Esophagus muscularis mucosa (tissue), 4 donors: ENCODE data around the gene FMO1.

Source experiments
- EP300 ChIP-seq: sonication (generic); formaldehyde crosslinking; IDR thresholded peaks from one replicate; pipeline ENCODE4 v1.6.1; 2017; ENCODE audit warnings: antibody characterized with exemption
- POLR2A ChIP-seq: fragments of 450-650 bp; IDR thresholded peaks from one replicate; pipeline ENCODE4 v1.6.1; 2017; ENCODE audit warnings: antibody characterized with exemption, moderate library complexity, mild to moderate bottlenecking, low read depth
- TF ChIP-seq, protein P1 (sequence below), 3 experiments: fragments of 200-600 bp in 2 of 3; fragments of 450-650 bp in 1 of 3; sonication (generic) in 2 of 3; IDR thresholded peaks; one replicate each; pipeline ENCODE4 v1.5.1; 2017 to 2019; ENCODE audit warnings: antibody characterized with exemption in 3 of 3, mild to moderate bottlenecking in 2 of 3, moderate library complexity in 1 of 3

DNA sequence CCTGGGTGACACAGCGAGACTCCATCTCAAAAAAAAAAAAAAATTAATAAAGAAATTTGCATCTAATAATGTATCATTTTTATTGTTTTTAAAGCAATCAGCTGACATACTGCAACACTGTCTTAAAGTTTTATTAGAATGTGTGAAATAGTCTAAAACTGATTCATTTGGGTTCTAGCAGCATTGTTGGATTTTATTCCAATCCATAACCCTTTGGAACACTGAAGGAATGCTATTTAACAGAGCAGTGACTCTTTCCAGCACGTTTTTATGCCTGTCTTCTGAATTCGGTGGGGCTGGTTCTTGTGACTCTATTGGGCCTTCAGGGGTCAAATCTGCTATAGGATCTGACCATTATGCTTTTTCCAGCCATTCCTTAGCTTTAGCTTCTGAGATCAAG, 47.5 kb downstream of the FMO1 start:
- TF ChIP-seq, protein P1, sequence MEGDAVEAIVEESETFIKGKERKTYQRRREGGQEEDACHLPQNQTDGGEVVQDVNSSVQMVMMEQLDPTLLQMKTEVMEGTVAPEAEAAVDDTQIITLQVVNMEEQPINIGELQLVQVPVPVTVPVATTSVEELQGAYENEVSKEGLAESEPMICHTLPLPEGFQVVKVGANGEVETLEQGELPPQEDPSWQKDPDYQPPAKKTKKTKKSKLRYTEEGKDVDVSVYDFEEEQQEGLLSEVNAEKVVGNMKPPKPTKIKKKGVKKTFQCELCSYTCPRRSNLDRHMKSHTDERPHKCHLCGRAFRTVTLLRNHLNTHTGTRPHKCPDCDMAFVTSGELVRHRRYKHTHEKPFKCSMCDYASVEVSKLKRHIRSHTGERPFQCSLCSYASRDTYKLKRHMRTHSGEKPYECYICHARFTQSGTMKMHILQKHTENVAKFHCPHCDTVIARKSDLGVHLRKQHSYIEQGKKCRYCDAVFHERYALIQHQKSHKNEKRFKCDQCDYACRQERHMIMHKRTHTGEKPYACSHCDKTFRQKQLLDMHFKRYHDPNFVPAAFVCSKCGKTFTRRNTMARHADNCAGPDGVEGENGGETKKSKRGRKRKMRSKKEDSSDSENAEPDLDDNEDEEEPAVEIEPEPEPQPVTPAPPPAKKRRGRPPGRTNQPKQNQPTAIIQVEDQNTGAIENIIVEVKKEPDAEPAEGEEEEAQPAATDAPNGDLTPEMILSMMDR (IDR thresholded peaks at IDR 0.05) = no peak
- no peak for TF ChIP-seq POLR2A
- TF ChIP-seq EP300 = no peak
